ENCODE results near the gene SSTR4.

SSTR4 gene

DNA sequence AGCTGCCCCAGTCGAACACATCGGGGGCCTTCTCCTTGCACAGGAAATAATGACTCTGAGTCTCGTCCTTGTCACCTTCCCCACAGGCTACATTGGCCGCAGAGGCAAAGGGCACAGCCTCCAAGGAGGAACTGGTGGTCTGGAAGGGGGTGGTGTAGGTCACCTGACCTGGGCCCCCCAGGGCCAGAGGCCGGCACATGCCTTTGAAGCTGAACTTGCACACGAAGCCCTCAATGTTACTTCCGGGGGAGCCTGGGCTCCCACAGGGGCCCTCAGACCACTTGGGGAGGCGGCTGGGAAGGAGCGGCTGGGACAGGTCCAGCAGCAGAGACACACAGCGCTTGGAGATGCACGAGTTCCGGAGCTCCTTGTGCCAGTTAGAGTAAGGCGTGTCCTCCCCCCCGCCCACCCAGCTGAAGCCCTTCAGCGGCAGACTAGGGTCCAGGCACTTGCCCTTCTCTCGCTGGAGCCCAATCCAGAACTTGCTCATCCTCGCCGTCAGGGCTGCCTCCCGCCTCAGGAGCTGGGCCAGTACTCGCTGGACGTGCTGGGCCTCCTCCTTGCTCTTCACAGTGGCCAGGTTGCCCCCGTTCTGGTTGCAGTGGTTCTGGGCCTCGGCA lies 50.4 kb downstream of the SSTR4 start:
- in situ Hi-C loops (cut with HindIII; ENCODE audit: low sequenced_read_pairs), result no loop called here
- H3K4me3 ChIP-seq (ENCODE audit: low read depth, low read length), result no peak overlapping the region
- TF ChIP-seq, protein P1, sequence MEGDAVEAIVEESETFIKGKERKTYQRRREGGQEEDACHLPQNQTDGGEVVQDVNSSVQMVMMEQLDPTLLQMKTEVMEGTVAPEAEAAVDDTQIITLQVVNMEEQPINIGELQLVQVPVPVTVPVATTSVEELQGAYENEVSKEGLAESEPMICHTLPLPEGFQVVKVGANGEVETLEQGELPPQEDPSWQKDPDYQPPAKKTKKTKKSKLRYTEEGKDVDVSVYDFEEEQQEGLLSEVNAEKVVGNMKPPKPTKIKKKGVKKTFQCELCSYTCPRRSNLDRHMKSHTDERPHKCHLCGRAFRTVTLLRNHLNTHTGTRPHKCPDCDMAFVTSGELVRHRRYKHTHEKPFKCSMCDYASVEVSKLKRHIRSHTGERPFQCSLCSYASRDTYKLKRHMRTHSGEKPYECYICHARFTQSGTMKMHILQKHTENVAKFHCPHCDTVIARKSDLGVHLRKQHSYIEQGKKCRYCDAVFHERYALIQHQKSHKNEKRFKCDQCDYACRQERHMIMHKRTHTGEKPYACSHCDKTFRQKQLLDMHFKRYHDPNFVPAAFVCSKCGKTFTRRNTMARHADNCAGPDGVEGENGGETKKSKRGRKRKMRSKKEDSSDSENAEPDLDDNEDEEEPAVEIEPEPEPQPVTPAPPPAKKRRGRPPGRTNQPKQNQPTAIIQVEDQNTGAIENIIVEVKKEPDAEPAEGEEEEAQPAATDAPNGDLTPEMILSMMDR (IDR thresholded peaks at IDR 0.05; ENCODE audit: low read depth, low read length, missing control alignments), result no peak
- no peak for DNase-seq (ENCODE audit: low read depth)

DNA sequence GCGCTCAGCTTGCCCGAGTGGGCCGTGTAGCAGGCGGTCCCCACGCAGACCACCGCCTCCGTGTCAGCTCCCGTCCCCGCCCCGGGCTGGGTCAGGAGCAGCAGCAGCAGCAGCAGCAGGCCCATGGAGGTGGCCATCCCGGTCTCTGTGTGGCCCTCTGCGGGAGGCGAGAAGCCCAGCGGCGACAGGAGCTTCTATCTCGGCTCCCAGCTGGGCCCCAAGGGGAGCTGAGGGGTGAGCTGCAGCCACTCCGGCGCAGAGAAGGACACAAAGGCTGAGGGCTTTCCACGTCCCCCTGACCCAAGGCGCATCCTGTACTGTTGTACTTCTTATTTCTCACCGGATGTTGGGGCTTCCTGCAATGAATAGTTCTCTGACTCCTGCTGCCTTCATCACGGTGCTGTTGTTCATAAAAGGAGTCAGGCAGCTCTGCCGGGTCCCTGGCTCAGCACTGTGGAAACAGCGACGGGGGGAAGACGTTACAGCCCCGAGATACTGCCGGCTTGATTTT lies 51.0 kb downstream of the SSTR4 start, which contains the start of gene CD93:
TSS of gene CD93 (minus strand) at position 269 of the 511 bp plus-strand sequence. CDS start at position 137, 132 bp downstream.
- in situ Hi-C loops (cut with HindIII; ENCODE audit: low sequenced_read_pairs), result no loop called here
- H3K4me3 ChIP-seq (ENCODE audit: low read depth, low read length), result no peak within 1 kb of the TSS
- DNase-seq (ENCODE audit: low read depth), result no peak

DNA sequence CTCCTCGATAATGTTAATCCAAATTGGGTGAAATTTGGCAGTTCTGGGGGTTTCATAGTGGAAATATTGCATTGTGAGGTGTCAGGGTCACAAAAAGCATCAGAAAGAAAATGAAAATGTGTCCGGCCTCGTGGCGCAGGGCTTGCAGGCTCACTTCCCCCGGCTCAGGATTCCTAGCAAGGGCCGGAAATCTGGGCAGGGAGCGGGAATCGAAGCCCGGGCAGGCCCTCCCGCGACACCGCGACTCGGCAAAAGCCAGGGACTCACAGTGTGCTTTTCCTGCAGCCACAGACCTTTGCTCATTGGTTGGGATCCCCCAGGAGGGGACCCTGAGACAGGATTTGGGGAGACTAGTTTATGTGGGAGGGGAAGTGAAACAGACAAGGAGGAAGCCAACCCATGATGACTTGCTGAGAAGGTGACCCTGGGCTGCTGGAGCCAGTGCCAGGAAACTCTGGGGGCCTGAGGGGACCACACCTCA lies 51.9 kb downstream of the SSTR4 start:
- in situ Hi-C loops (cut with HindIII; ENCODE audit: low sequenced_read_pairs), result no loop called here
- no peak overlapping the region for H3K4me3 ChIP-seq (ENCODE audit: low read depth, low read length)
- TF ChIP-seq, protein P1 (IDR thresholded peaks at IDR 0.05; ENCODE audit: low read depth, low read length, missing control alignments), result no peak
- DNase-seq (ENCODE audit: low read depth), result no peak

More for the DNA sequence above, 51.0 kb downstream of the SSTR4 start, which contains the start of gene CD93:
- TF ChIP-seq, protein P1 (IDR thresholded peaks at IDR 0.05; ENCODE audit: low read depth, low read length, missing control alignments), result no peak

DNA sequence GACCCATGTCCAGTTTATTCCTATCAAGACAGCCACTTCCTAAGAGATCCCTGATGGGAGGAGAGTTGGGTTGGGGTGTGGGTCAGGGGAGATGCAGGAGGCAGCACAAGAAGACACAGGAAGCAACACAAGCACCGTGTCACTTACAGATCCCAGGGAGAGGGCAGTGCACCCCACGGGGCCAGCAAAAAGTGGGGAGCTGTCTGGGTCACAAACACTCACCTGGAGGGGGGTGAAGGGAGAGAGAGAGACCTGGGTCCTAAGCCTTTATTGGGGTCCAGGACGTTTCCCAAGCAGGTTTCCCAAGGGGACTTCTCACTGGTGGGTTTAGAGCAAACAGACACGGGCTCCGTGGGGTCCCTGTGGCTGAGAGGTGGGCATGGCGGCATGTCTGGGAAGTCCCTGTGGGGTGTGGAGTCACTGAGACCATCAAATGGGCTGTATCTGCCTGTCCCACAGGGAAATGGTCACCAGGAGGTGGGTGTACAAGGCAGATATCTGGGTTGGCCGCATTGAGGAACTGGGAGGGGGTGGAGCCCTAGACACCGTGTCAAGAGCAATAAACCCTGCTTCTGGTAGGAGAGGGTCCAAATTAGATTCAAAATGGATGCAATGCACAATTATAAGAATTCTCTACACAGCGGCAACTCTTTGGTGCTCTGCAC lies 52.6 kb downstream of the SSTR4 start:
- no peak overlapping the region for H3K4me3 ChIP-seq (ENCODE audit: low read depth, low read length)
- no peak for DNase-seq (ENCODE audit: low read depth)
- in situ Hi-C loops (cut with HindIII; ENCODE audit: low sequenced_read_pairs), result no loop called here
- TF ChIP-seq, protein P1 (IDR thresholded peaks at IDR 0.05; ENCODE audit: low read depth, low read length, missing control alignments), result no peak
